HG03457 (cell line): ENCODE data around the gene THOC6.
"Not testable (repeated sequence)": the region's sequence is repeated elsewhere in the genome, so short reads cannot be mapped to it uniquely, and the experiment has no call there.

Experiments
- ATAC-seq: cut with Tn5 transposase; IDR thresholded peaks from one replicate; pipeline ENCODE4 v1.9.1; 2021; ENCODE audit warnings: moderate number of reproducible peaks; ENCODE audit not compliant: unreplicated experiment

Gene THOC6

DNA sequence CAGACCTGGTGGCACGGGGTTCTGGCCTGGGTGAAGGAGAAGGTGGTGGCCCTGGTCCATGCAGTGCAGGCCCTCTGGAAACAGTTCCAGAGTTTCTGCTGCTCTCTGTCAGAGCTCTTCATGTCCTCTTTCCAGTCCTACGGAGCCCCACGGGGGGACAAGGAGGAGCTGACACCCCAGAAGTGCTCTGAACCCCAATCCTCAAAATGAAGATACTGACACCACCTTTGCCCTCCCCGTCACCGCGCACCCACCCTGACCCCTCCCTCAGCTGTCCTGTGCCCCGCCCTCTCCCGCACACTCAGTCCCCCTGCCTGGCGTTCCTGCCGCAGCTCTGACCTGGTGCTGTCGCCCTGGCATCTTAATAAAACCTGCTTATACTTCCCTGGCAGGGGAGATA is 45.3 kb downstream of the THOC6 start:
- ATAC-seq: not testable (repeated sequence)

DNA sequence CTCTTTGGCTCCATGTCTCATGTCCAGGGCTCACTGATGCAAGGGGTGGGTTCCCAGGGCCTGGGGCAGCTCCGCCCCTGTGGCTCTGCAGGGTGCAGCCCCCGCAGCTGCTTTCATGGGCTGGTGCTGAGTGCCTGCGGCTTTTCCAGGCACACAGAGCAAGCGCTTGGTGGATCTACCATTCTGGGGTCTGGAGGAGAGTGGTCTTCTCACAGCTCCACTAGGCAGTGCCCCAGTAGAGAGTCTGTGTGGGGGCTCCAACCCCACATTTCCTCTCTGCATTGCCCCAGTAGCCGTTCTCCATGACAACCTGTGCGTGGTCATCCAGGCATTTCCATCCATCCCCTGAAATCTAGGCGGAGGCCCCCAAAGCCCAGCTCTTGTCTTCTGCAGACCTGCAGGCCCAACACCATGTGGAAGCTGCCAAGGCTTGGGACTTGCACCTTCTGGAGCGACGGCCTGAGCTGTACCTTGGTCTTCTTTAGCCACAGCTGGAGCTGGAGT is 46.8 kb downstream of the THOC6 start:
- ATAC-seq: no peak

DNA sequence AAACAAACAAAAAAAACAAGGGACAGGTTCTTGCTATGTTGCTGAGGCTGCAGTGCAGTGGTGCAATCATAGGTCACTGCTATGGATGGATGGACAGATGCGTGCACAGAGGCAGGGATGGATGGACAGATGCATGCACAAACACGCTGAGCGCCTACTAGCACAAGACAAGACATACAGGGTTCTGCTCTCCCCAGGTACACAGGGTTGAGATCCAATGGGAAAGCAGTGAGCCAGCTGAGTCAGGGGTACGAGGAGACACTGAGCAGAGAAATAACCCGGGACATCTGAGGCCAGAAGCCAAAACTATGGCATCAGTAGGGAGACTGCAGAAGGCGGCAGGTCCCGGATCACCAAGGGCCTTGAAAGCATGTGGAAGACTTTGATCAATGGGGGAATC is 47.8 kb downstream of the THOC6 start:
- ATAC-seq: no peak

DNA sequence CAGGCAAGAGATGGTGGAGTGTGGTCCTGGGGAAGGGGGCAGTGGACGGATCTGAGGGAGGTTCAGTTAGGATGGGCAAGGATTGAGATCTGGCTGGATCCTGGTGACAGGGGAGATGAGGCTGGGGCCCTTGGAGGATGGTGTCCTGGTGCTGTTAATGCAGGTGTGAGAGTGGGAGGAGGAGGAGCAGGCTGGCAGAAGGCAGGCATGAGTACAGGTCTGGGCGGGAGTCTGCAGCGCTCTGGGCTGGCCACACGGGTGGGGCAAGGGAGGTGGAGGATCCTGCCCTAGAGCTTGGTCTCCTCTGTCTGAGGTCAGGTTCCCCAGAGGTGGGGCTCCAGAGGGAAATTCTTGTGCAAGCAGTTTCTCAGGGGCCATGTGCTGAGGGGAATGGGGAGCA is 48.3 kb downstream of the THOC6 start:
- ATAC-seq: not testable (repeated sequence)

DNA sequence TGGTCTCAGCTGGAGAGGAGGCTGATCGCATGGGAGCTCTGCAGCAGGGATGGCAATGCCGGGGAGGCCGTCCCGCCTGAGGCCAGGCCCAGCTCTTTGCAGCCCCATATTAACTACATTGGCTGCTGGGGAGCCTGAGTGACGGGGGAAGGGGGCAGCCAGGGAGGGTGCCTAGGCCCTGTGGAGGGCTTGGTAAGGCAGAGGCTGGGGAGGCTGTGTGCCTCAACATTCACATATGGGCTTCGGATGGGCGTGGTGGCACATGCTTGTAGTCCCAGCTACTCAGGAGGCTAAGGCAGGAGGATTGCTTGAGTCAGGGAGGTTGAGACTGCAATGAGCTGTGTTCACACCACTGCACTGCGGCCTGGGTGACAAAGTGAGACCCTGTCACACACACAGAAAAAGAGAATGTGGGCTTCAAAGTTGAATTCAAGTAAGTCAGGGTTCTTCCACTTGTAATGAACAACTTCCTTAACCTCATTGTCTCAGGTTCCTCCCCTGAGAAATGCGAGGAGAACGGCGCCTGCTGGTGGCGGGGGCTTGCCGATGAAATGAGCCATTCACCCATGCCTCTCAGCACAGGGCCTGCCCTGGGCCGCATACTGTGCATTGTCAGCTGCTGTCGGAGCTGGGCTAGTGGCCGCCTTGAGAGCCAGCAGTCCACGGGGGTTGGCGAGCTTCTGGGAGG is 48.9 kb downstream of the THOC6 start:
- not testable (repeated sequence) for ATAC-seq

DNA sequence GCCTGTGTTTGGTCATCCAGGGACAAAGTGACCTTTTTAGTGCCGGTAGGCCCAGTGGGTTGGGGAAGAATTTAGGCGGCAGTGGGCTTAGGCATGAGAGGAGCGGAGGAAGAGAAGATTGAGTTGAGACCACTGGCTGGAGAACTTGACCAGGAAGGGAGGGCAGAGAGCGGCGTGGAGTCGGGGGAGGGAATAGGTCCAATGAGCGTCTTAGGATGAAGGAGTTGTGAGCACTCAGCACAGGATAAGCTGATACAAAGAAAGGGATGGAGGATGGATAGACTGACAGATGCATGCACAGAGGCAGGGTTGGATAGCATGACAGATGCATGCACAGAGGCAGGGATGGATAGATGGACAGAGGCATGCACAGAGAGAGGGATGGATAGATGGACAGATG is 49.6 kb downstream of the THOC6 start:
- no peak for ATAC-seq

DNA sequence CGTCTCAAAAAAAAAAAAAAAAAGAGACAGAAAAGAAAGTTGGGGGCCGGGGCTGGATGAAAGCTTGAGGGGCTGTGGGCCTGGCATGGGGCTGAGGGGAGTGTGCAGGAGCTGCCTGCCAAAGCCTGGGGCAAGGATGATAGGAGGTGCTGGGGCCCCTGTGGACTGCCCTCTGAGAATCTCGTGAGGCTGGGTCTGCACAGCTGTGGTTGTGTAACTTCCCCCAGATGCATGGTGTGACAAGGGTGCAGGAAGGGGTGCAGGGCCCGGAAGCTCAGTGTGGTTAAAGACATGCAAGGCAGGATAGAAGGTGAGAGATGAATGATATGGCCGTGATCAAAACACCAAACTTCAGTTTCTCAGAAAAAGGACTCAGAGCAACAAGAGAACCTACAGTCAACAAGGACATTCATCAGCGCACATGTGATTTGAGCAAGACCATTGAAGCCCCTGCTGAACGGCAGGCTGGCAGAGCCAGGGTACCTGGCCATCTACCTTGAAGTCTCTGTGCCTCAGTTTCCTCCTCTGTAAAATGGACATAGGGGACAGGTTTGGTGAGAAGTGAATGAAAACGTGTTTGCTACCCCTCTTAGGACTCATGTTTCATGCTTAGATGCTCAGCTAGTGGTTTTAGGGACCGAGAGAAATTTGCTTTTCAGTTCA is 51.2 kb downstream of the THOC6 start:
- peak; percentile 65 for ATAC-seq

DNA sequence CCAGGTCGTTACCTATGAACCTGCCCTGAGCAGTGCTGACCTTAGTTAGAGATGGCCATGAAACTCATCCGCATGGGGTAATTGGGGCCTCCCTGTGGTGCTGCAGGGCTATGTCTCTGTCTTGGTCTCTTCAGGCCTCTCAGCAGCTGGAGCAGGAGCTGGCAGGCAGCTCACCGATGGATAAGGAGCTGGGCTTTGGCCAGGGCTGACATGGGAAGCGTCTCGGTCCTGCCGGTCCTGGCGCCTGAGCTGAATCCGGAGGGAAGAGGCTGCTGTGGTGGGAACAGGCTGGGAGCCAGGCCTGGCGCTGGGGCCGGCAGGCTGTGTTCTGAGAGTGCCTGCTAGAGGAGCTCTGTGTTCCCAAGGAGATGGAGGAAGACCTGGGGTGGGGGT is 51.7 kb downstream of the THOC6 start:
- no peak for ATAC-seq

DNA sequence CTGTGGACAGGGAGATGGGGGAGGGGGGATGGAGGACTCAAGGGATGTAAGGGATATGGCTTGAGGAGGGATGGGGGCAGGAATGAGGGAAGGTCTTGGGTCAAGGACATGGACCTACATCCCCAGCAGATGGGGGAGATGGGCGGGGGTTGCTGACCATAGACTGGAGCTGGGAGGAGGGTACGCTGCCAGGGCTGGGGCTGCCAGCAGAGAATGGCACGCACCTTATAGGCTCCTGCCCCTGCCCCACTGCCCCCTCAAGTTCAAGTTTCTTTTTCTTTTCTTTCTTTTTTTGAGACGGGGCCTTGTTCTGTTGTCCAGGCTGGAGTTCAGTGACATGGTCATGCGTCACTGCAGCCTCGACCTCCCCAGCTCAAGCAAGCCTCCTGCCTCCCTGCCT is 52.1 kb downstream of the THOC6 start:
- not testable (repeated sequence) for ATAC-seq

DNA sequence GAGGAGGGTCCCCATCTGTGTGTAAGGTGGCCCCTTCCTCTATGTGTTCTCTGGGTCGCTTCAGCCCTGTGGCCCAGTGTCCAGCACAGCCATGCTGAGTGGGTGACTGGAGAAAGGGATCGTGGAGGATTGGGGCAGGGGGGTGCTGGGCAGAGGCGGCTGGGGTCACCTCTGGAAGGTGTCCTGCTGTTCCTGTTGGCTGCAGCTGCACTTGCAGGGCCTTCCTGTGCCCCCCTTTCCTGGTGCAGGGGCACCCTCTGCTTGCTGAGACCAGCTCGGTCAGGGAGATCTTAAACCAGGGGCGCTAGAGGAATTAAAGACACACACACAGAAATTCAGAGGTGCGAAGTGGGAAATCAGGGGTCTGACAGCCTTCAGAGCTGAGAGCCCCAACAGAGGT is 52.7 kb downstream of the THOC6 start:
- no peak for ATAC-seq
